K562 (cell line): ENCODE results near the gene MAP3K12. TPM values are rescaled to one million over a fixed set of nuclear protein-coding genes. Genes with fewer than 3 reads are reported as not detected.

Experiments used
- CBX5 ChIP-seq: IDR thresholded peaks from 2 replicates; pipeline ENCODE4 v1.6.1; 2014; ENCODE audit warnings: low read depth, borderline replicate concordance
- CHD1 ChIP-seq: fragments of 200-600 bp; sonication (generic); IDR thresholded peaks from one replicate; pipeline ENCODE4 v1.6.1; 2012; ENCODE audit warnings: mild to moderate bottlenecking, moderate library complexity, low read length, inconsistent platforms
- CHD2 ChIP-seq: IDR thresholded peaks from 2 replicates; pipeline ENCODE4 v1.6.1; 2011; ENCODE audit warnings: low read depth, low read length
- DPF2 ChIP-seq: fragments of 450-650 bp; IDR thresholded peaks from 2 replicates; pipeline ENCODE4 v1.6.1; 2016
- FOXJ2 ChIP-seq: fragments of 200-800 bp; sonication (Bioruptor generic); IDR thresholded peaks from 2 replicates; pipeline ENCODE4 v1.6.1; 2016; ENCODE audit warnings: missing genetic modification characterization, missing compliant biosample characterization
- KAT7 ChIP-seq: sonication (generic); formaldehyde crosslinking; IDR thresholded peaks from 2 replicates; pipeline ENCODE4 v1.8.0; 2022; ENCODE audit warnings: missing genetic modification reagents, mild to moderate bottlenecking, borderline replicate concordance
- NFE2L1 ChIP-seq: fragments of 450-650 bp; IDR thresholded peaks from 2 replicates; pipeline ENCODE4 v1.6.1; 2016; ENCODE audit warnings: missing genetic modification characterization, low read depth, mild to moderate bottlenecking, missing compliant biosample characterization, moderate library complexity, borderline replicate concordance
- PHF20 ChIP-seq: fragments of 450-650 bp; IDR thresholded peaks from 2 replicates; pipeline ENCODE4 v1.6.1; 2018; ENCODE audit not compliant: partially characterized antibody
- RBFOX2 ChIP-seq: fragments of 200-400 bp; formaldehyde crosslinking; IDR thresholded peaks from 2 replicates; pipeline ENCODE4 v1.6.1; 2017; ENCODE audit warnings: low read depth, mild to moderate bottlenecking, low read length, moderate library complexity
- RBM34 ChIP-seq: fragments of 200-400 bp; formaldehyde crosslinking; IDR thresholded peaks from 2 replicates; pipeline ENCODE4 v1.6.1; 2018; ENCODE audit warnings: low read length, borderline replicate concordance; ENCODE audit not compliant: insufficient read depth
- RERE ChIP-seq: sonication (generic); formaldehyde crosslinking; IDR thresholded peaks from 2 replicates; pipeline ENCODE4 v1.8.0; 2023; ENCODE audit warnings: missing genetic modification reagents, mild to moderate bottlenecking, borderline replicate concordance
- SMAD4 ChIP-seq: fragments of 250-450 bp; sonication (Bioruptor Pico); conservative IDR thresholded peaks from 2 replicates; pipeline ENCODE4 v1.8.0; 2021; ENCODE audit warnings: inconsistent platforms, mild to moderate bottlenecking, moderate library complexity
- ZBTB17 ChIP-seq: fragments of 450-650 bp; formaldehyde crosslinking; IDR thresholded peaks from 2 replicates; pipeline ENCODE4 v1.4.0; 2020; ENCODE audit warnings: mild to moderate bottlenecking
- ZNF121 ChIP-seq: sonication (generic); formaldehyde crosslinking; conservative IDR thresholded peaks from 2 replicates; pipeline ENCODE4 v1.8.0; 2022; ENCODE audit warnings: missing genetic modification reagents
- ZNF184 ChIP-seq: sonication (generic); formaldehyde crosslinking; IDR thresholded peaks from 2 replicates; pipeline ENCODE4 v1.5.0; 2020; ENCODE audit warnings: missing genetic modification reagents
- polyA plus RNA-seq, 8 experiments: library from polyadenylated mRNA; depleted of rRNA in 4 of 8; stranded (reverse) in 5 of 8; unstranded in 3 of 8; fragments of >200 nt; fragmentation: Nextera tagmentation in 2 of 8; fragmentation: Illumina TruSeq in 1 of 8; extraction: Ambion mirVana in 2 of 8; extraction: Trizol in 1 of 8; gene quantifications; 2 replicates each; pipeline versions ENCODE4 v1.2.1 to v1.2.3, GENCODE V29; 2011 to 2014; ENCODE audit warnings: inconsistent platforms in 1 of 8, missing spikeins in 1 of 8
- total RNA-seq, 7 experiments: library from RNA; depleted of rRNA in 6 of 7; stranded (reverse); fragments of >200 nt in 6 of 7; fragmentation: Illumina TruSeq in 2 of 7; extraction: Trizol in 2 of 7; gene quantifications; 2 replicates each; pipeline versions ENCODE4 v1.2.1 to v1.2.3, GENCODE V29; 2011 to 2021; ENCODE audit warnings: low replicate concordance in 1 of 7
- TF ChIP-seq, protein P1 (sequence below): sonication (generic); formaldehyde crosslinking; IDR thresholded peaks from 2 replicates; pipeline ENCODE4 v1.4.0; 2020; ENCODE audit warnings: mild to moderate bottlenecking, missing genetic modification reagents
- TF ChIP-seq, protein P2 (sequence below): fragments of 250-450 bp; sonication (Bioruptor Pico); IDR thresholded peaks from 2 replicates; pipeline ENCODE4 v1.5.1; 2021; ENCODE audit warnings: mild to moderate bottlenecking

Gene MAP3K12
- total and polyA plus RNA-seq, 9 of the 15 experiments (the other 6 are each of a cell fraction or from before 2014, with no cell fraction given) = 0.10 to 2.4 (median 1.6) TPM

DNA sequence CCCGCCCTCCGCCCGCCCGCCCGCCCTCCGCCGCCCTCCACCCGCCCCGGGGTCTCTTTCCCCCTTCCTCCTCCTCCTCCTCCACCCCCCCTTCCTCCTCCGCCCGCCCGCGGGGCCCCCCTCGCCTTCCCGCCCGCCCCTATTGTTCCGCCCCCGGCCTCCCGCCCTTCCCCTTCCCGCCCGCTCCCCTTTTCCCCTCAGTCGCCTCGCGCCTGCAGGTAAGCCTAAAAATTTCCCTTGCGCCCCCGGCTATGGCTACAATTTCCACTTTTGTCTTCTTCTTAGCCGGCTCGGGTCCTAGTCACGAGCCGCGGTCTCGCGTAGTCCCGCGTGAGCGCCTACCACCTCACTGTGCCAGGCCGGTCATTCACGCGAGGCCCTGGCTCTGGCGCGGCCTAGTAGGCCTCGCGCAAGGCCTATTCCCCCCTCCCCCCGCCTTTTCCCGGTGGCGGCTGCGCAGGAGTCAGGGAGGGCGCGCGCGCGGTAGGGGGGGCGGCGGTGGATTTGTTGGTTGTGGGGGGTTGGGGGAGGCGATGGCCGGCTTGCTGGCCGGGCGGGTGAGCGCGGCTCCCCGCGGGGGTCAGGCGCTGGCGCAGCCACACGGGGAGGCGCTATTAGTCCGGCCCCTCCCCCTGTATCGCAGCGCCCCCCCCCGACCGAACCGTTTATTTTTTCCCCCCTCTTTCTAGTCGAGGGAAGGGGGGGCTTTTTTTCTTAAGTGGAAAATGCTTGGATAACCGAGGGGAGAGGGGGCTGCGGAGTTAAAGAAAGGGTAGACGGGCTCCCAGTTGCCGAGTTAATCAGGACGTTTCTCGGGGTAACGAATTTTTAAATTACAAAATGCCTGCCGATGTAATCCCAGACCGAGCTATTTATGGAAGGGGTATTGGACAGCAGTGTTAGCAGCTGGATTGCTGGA lies 46.8 kb downstream of the MAP3K12 start (continued):
- TF ChIP-seq RERE (CRISPR knock-in tag) (no peak), RBFOX2 (peak; percentile 99), PHF20 (peak; percentile 82), SMAD4 (CRISPR knock-in tag) (peak; percentile 35; the same call in 1 of the 2 replicates), ZBTB17 (CRISPR knock-in tag) (peak; percentile 64; the same call in 1 of the 2 replicates), NFE2L1 (tag) (no peak), CHD2 (peak; percentile 83), ZNF121 (peak; percentile 38; the same call in 1 of the 2 replicates), CHD1 (peak; percentile 94), KAT7 (CRISPR knock-in tag) (peak; percentile 83), FOXJ2 (tag) (no peak), DPF2 (peak; percentile 9; the same call in 1 of the 2 replicates), ZNF184 (CRISPR knock-in tag) (no peak), CBX5 (no peak), RBM34 (no peak)
- TF ChIP-seq, protein P1, sequence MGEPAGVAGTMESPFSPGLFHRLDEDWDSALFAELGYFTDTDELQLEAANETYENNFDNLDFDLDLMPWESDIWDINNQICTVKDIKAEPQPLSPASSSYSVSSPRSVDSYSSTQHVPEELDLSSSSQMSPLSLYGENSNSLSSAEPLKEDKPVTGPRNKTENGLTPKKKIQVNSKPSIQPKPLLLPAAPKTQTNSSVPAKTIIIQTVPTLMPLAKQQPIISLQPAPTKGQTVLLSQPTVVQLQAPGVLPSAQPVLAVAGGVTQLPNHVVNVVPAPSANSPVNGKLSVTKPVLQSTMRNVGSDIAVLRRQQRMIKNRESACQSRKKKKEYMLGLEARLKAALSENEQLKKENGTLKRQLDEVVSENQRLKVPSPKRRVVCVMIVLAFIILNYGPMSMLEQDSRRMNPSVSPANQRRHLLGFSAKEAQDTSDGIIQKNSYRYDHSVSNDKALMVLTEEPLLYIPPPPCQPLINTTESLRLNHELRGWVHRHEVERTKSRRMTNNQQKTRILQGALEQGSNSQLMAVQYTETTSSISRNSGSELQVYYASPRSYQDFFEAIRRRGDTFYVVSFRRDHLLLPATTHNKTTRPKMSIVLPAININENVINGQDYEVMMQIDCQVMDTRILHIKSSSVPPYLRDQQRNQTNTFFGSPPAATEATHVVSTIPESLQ = peak; percentile 91; the same call in 1 of the 2 replicates
- TF ChIP-seq, protein P2, sequence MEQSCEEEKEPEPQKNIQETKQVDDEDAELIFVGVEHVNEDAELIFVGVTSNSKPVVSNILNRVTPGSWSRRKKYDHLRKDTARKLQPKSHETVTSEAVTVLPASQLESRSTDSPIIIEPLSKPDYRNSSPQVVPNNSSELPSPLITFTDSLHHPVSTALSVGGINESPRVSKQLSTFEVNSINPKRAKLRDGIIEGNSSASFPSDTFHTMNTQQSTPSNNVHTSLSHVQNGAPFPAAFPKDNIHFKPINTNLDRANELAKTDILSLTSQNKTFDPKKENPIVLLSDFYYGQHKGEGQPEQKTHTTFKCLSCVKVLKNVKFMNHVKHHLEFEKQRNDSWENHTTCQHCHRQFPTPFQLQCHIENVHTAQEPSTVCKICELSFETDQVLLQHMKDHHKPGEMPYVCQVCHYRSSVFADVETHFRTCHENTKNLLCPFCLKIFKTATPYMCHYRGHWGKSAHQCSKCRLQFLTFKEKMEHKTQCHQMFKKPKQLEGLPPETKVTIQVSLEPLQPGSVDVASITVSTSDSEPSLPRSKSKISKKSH = no peak
